LNCaP clone FGC (cell line): Measurements from ENCODE around the gene KRTAP10-4.

ENCODE experiments used
- DNase-seq: peaks from one replicate; pipeline ENCODE4 v3.0.0-alpha.2; 2011; ENCODE audit warnings: low read depth
- H3K4me3 ChIP-seq: 2 replicates; pipeline ENCODE4 v1.5.1; 2011; ENCODE audit warnings: mild to moderate bottlenecking, low read depth, low read length, control low read depth
- TF ChIP-seq, protein P1 (sequence below): IDR thresholded peaks from 2 replicates; pipeline ENCODE4 v1.5.1; 2012; ENCODE audit warnings: mild to moderate bottlenecking; ENCODE audit not compliant: control insufficient read depth, insufficient read depth; ENCODE audit errors: extremely low read depth

Gene KRTAP10-4

GRCh38 chr21:44537930-44538911 lies 35.3 kb upstream of the KRTAP10-4 start:
- DNase-seq = no peak
- TF ChIP-seq, protein P1, sequence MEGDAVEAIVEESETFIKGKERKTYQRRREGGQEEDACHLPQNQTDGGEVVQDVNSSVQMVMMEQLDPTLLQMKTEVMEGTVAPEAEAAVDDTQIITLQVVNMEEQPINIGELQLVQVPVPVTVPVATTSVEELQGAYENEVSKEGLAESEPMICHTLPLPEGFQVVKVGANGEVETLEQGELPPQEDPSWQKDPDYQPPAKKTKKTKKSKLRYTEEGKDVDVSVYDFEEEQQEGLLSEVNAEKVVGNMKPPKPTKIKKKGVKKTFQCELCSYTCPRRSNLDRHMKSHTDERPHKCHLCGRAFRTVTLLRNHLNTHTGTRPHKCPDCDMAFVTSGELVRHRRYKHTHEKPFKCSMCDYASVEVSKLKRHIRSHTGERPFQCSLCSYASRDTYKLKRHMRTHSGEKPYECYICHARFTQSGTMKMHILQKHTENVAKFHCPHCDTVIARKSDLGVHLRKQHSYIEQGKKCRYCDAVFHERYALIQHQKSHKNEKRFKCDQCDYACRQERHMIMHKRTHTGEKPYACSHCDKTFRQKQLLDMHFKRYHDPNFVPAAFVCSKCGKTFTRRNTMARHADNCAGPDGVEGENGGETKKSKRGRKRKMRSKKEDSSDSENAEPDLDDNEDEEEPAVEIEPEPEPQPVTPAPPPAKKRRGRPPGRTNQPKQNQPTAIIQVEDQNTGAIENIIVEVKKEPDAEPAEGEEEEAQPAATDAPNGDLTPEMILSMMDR = no peak

DNA sequence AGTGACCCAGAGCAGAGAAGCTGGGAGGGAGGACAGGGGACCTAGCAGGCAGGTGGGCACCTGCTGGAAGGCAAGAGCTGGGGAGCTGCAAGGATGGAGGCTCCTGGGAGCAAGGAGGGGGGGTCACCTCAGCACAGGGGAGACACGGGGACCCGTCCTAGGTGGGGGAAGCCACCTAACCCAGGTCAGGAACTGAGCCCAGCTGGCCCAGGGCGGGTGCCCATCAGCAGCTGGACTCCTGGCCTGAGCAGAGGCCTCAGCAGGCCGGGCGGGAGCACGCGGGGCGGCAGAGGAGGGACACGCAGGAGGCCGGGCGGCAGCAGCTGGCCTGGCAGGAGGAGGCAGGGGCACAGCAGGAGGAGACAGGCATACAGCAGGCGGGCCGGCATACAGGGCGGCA lies 34.5 kb upstream of the KRTAP10-4 start:
- TF ChIP-seq, protein P1 = no peak
- DNase-seq = no peak
- no peak overlapping the region for H3K4me3 ChIP-seq

More at GRCh38 chr21:44537930-44538911, 35.3 kb upstream of the KRTAP10-4 start:
- no peak overlapping the region for H3K4me3 ChIP-seq

GRCh38 chr21:44539991-44540666 lies 33.4 kb upstream of the KRTAP10-4 start, which contains the start of gene KRTAP10-1:
TSS of gene KRTAP10-1 (minus strand) at chr21:44540195. CDS start at chr21:44540150, 45 bp downstream.
- no peak within 1 kb of the TSS for H3K4me3 ChIP-seq
- TF ChIP-seq, protein P1 = no peak
- DNase-seq = no peak

DNA sequence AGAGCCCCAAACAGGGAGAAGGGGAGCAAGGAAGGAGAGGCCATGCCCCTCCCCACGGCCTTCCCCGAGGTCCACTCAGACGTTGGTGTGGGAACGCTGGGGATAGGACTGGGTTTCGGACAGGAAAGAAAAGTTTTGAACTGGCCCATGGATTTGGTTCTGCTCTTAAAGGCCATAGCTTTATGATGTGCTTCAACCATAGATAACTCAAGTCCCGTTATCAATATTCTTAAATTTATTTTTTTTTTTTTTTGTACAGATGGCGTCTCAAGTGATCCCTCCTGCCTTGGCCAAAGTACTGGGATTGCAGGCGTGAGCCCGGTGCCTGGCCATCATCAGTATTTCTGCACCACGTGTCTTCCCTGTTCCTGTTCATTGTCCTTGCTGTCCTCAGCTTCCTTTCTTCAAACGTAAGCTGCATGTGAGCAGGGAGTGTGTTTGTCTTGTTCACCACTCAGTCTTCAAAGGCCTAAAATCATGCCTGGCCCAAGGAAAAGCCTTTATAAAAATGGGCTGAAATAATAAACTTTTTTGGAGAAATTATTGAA lies 32.7 kb upstream of the KRTAP10-4 start:
- H3K4me3 ChIP-seq = no peak overlapping the region
- TF ChIP-seq, protein P1 = no peak
- DNase-seq = no peak

- DNase-seq = no peak
- no peak overlapping the region for H3K4me3 ChIP-seq
- TF ChIP-seq, protein P1 = no peak
These were observed 30.8 kb upstream of the KRTAP10-4 start for GRCh38 chr21:44542716-44543115.

DNA sequence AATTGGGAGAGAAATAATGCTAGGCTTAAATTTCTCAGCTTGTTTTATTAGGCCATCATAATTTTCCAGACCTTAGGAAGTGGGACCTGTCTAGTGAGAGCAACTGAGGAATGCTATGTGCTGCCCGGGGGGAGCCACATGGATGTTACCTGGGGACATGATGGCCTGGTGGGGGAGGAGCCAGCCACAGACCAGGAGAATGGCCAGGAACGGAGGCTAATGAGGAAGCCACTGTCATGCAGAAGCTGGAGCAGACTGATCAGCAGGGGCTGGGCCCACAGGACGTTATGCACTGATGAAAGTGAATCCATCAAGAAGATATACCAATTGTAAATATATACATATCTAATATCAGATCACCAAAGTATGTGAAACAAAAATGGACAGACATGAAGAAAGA lies 29.0 kb upstream of the KRTAP10-4 start:
- TF ChIP-seq, protein P1 = no peak
- H3K4me3 ChIP-seq = no peak overlapping the region
- no peak for DNase-seq
